SK-N-MC (cell line): ENCODE data around the gene TBC1D20.

Source experiments
- EZH2 ChIP-seq: fragments of 200-600 bp; sonication (generic); IDR thresholded peaks from one replicate; pipeline ENCODE4 v1.6.1; 2017; ENCODE audit warnings: antibody characterized with exemption
- FOXP2 ChIP-seq: optimal IDR thresholded peaks from 2 replicates; pipeline ENCODE3; 2011; ENCODE audit warnings: mild to moderate bottlenecking, moderate library complexity; ENCODE audit not compliant: insufficient read depth; ENCODE audit errors: extremely low read length, control extremely low read depth
- POLR2AphosphoS5 ChIP-seq: IDR thresholded peaks from 2 replicates; pipeline ENCODE4 v1.6.1; 2012; ENCODE audit warnings: mild to moderate bottlenecking, low read depth, low read length, borderline replicate concordance

DNA sequence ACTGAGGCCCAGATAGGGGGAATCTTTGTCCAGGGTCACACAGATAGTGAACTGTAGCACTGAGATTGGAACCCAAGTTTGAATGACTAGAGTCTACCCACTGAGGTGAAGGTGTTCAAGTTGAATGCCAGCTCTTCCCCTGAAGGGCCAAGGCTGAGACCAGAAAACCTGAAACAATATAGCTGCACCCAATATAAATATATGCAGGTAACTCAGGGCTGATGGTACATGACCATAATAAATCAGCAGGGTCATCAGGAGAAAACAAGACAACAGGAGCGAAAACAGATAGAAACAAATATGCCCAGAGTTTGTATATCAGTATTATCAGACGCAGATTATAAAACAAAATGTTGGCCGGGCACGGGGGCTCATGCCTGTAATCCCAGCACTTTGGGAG is 58.2 kb downstream of the TBC1D20 start:
- no peak for TF ChIP-seq POLR2AphosphoS5
- TF ChIP-seq EZH2, result no peak
- TF ChIP-seq FOXP2, result no peak
